HepG2 (cell line): ENCODE data around the gene NEDD8. TPM values are rescaled to one million over a fixed set of nuclear protein-coding genes. Genes with fewer than 3 reads are reported as not detected.

Experiments used
- BORCS8-MEF2B ChIP-seq: sonication (generic); formaldehyde crosslinking; IDR thresholded peaks from 2 replicates; pipeline ENCODE4 v1.8.0; 2022; ENCODE audit warnings: mild to moderate bottlenecking, missing genetic modification reagents
- BRCA1 ChIP-seq: sonication (generic); formaldehyde crosslinking; IDR thresholded peaks from 2 replicates; pipeline ENCODE4 v1.4.0; 2020; ENCODE audit warnings: missing genetic modification reagents
- DNMT1 ChIP-seq: sonication (generic); formaldehyde crosslinking; IDR thresholded peaks from 2 replicates; pipeline ENCODE4 v1.5.1; 2020; ENCODE audit warnings: mild to moderate bottlenecking, missing genetic modification reagents
- ETV5 ChIP-seq: IDR thresholded peaks from 2 replicates; pipeline ENCODE4 v1.6.1; 2018; ENCODE audit warnings: missing biosample characterization, missing genetic modification reagents, inconsistent platforms, borderline replicate concordance
- GTF2F1 ChIP-seq: fragments of 150-350 bp; IDR thresholded peaks from 2 replicates; pipeline ENCODE4 v1.6.1; 2014; ENCODE audit warnings: low read length
- HDAC1 ChIP-seq: sonication (generic); formaldehyde crosslinking; IDR thresholded peaks from 2 replicates; pipeline ENCODE4 v1.5.1; 2020; ENCODE audit warnings: mild to moderate bottlenecking, missing genetic modification reagents
- KLF6 ChIP-seq: IDR thresholded peaks from 2 replicates; pipeline ENCODE4 v1.8.0; 2016; ENCODE audit warnings: missing biosample characterization, missing genetic modification reagents
- MED1 ChIP-seq: sonication (generic); formaldehyde crosslinking; IDR thresholded peaks from 2 replicates; pipeline ENCODE4 v1.4.0; 2020; ENCODE audit warnings: missing genetic modification reagents
- MTERF4 ChIP-seq: sonication (generic); formaldehyde crosslinking; IDR thresholded peaks from 2 replicates; pipeline ENCODE4 v1.8.0; 2023; ENCODE audit warnings: mild to moderate bottlenecking, missing genetic modification reagents
- MYNN ChIP-seq: sonication (generic); formaldehyde crosslinking; IDR thresholded peaks from 2 replicates; pipeline ENCODE4 v1.4.0; 2020; ENCODE audit warnings: mild to moderate bottlenecking, low read depth, missing genetic modification reagents
- NONO ChIP-seq, 2 experiments: fragments of 450-650 bp in 1 of 2; sonication (generic) in 1 of 2; formaldehyde crosslinking in 1 of 2; IDR thresholded peaks in 1 of 2; conservative IDR thresholded peaks in 1 of 2; 2 replicates each; pipeline versions ENCODE4 v1.6.1 to v1.8.0; 2017 to 2022; ENCODE audit warnings: mild to moderate bottlenecking in 1 of 2, missing genetic modification reagents in 1 of 2, moderate library complexity in 1 of 2
- NR3C1 ChIP-seq: sonication (generic); formaldehyde crosslinking; IDR thresholded peaks from 2 replicates; pipeline ENCODE4 v1.4.0; 2020; ENCODE audit warnings: missing genetic modification reagents
- PRMT3 ChIP-seq: sonication (generic); formaldehyde crosslinking; IDR thresholded peaks from 2 replicates; pipeline ENCODE4 v1.8.1; 2022; ENCODE audit warnings: low read depth, mild to moderate bottlenecking, moderate library complexity, missing genetic modification reagents, borderline replicate concordance
- SAP130 ChIP-seq: IDR thresholded peaks from 2 replicates; pipeline ENCODE4 v1.6.1; 2016; ENCODE audit warnings: low read depth
- SKIL ChIP-seq: sonication (generic); formaldehyde crosslinking; IDR thresholded peaks from 2 replicates; pipeline ENCODE4 v1.8.0; 2022; ENCODE audit warnings: missing genetic modification reagents, mild to moderate bottlenecking, moderate library complexity, borderline replicate concordance
- SNAPC2 ChIP-seq: sonication (generic); formaldehyde crosslinking; IDR thresholded peaks from 2 replicates; pipeline ENCODE4 v1.8.1; 2022; ENCODE audit warnings: mild to moderate bottlenecking, missing genetic modification reagents
- TBX2 ChIP-seq: sonication (generic); formaldehyde crosslinking; IDR thresholded peaks from 2 replicates; pipeline ENCODE4 v1.5.0; 2020; ENCODE audit warnings: missing genetic modification reagents, mild to moderate bottlenecking, borderline replicate concordance
- ZNF260 ChIP-seq: sonication (generic); formaldehyde crosslinking; IDR thresholded peaks from 2 replicates; pipeline ENCODE4 v1.4.0; 2020; ENCODE audit warnings: missing genetic modification reagents, low read depth, mild to moderate bottlenecking, borderline replicate concordance
- ZNF282 ChIP-seq: fragments of 450-650 bp; IDR thresholded peaks from 2 replicates; pipeline ENCODE4 v1.6.1; 2018; ENCODE audit not compliant: partially characterized antibody
- ZNF354B ChIP-seq: sonication (generic); formaldehyde crosslinking; IDR thresholded peaks from 2 replicates; pipeline ENCODE4 v1.8.0; 2022; ENCODE audit warnings: mild to moderate bottlenecking, missing genetic modification reagents
- ZNF607 ChIP-seq: sonication (generic); formaldehyde crosslinking; IDR thresholded peaks from 2 replicates; pipeline ENCODE4 v1.5.1; 2020; ENCODE audit warnings: missing genetic modification reagents, mild to moderate bottlenecking, borderline replicate concordance
- ZNF792 ChIP-seq: IDR thresholded peaks from 2 replicates; pipeline ENCODE4 v1.6.1; 2016
- polyA plus RNA-seq, 8 experiments: library from polyadenylated mRNA; depleted of rRNA in 3 of 8; stranded (reverse) in 7 of 8; unstranded in 1 of 8; fragments of >200 nt; fragmentation: Illumina TruSeq in 4 of 8; extraction: Trizol in 4 of 8; gene quantifications; 2 replicates each; pipeline versions ENCODE4 v1.2.1 to v1.2.3, GENCODE V29; 2011 to 2016; ENCODE audit warnings: low read depth in 4 of 8, missing spikeins in 1 of 8, mixed read lengths in 1 of 8; ENCODE audit not compliant: insufficient read depth in 1 of 8
- total RNA-seq, 5 experiments: library from RNA; depleted of rRNA; stranded (reverse); fragments of >200 nt; fragmentation: Illumina TruSeq; extraction: Trizol; gene quantifications; 2 replicates each; pipeline ENCODE4 v1.2.3, GENCODE V29; 2016; ENCODE audit warnings: low read depth in 1 of 5
- TF ChIP-seq, protein P1 (sequence below): fragments of 450-650 bp; IDR thresholded peaks from 2 replicates; pipeline ENCODE4 v1.6.1; 2016
- TF ChIP-seq, protein P2 (sequence below): IDR thresholded peaks from 2 replicates; pipeline ENCODE4 v1.6.1; 2016

NEDD8 gene
- total and polyA plus RNA-seq, 2 of the 13 experiments (the other 11 are each of a cell fraction or from before 2014, with no cell fraction given): 535 to 713 TPM

- TF ChIP-seq, protein P1, sequence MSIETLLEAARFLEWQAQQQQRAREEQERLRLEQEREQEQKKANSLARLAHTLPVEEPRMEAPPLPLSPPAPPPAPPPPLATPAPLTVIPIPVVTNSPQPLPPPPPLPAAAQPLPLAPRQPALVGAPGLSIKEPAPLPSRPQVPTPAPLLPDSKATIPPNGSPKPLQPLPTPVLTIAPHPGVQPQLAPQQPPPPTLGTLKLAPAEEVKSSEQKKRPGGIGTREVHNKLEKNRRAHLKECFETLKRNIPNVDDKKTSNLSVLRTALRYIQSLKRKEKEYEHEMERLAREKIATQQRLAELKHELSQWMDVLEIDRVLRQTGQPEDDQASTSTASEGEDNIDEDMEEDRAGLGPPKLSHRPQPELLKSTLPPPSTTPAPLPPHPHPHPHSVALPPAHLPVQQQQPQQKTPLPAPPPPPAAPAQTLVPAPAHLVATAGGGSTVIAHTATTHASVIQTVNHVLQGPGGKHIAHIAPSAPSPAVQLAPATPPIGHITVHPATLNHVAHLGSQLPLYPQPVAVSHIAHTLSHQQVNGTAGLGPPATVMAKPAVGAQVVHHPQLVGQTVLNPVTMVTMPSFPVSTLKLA: no peak
- TF ChIP-seq ZNF792 (CRISPR knock-in tag) (peak; percentile 55; the same call in 1 of the 2 replicates), ZNF282 (no peak), MYNN (peak; percentile 49; the same call in 1 of the 2 replicates), MTERF4 (CRISPR knock-in tag) (no peak; the same call in 1 of the 2 replicates), GTF2F1 (no peak), NR3C1 (CRISPR knock-in tag) (no peak), KLF6 (CRISPR knock-in tag) (peak; percentile 70; the same call in 1 of the 2 replicates), SKIL (CRISPR knock-in tag) (no peak), DNMT1 (CRISPR knock-in tag) (peak; percentile 93), BRCA1 (no peak), NONO (IDR thresholded peaks at IDR 0.05) (no peak), NONO (CRISPR knock-in tag; conservative IDR thresholded peaks at IDR 0.05) (no peak), MED1 (CRISPR knock-in tag) (peak; percentile 67), ZNF354B (CRISPR knock-in tag) (0 out of 2 replicates have a peak, but pooled peaks have one; percentile 8), PRMT3 (no peak), SAP130 (peak; percentile 91), SNAPC2 (CRISPR knock-in tag) (no peak), ZNF260 (0 out of 2 replicates have a peak, but pooled peaks have one; percentile 37), BORCS8-MEF2B (CRISPR knock-in tag) (peak; percentile 59; the same call in 1 of the 2 replicates), TBX2 (CRISPR knock-in tag) (no peak; the same call in 1 of the 2 replicates), ZNF607 (no peak; the same call in 1 of the 2 replicates), HDAC1 (0 out of 2 replicates have a peak, but pooled peaks have one; percentile 62), ETV5 (CRISPR knock-in tag) (peak; percentile 61)
- TF ChIP-seq, protein P2, sequence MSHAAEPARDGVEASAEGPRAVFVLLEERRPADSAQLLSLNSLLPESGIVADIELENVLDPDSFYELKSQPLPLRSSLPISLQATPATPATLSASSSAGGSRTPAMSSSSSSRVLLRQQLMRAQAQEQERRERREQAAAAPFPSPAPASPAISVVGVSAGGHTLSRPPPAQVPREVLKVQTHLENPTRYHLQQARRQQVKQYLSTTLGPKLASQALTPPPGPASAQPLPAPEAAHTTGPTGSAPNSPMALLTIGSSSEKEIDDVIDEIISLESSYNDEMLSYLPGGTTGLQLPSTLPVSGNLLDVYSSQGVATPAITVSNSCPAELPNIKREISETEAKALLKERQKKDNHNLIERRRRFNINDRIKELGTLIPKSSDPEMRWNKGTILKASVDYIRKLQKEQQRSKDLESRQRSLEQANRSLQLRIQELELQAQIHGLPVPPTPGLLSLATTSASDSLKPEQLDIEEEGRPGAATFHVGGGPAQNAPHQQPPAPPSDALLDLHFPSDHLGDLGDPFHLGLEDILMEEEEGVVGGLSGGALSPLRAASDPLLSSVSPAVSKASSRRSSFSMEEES (CRISPR knock-in tag): peak; percentile 80
Measured at GRCh38 chr14:24252289-24253124, 20.3 kb upstream of the NEDD8 start (continued).
